IPS-18a (cell line): ENCODE measurements around the gene EN2.
"Not testable (repeated sequence)": the region's sequence is repeated elsewhere in the genome, so short reads cannot be mapped to it uniquely, and the experiment has no call there.

Source experiments
- H3K27ac ChIP-seq: one replicate; pipeline ENCODE4 v1.5.1; 2013; ENCODE audit warnings: low read length
- H3K27me3 ChIP-seq: one replicate; pipeline ENCODE4 v1.6.1; 2013; ENCODE audit warnings: mild to moderate bottlenecking, low read length; ENCODE audit not compliant: control insufficient read depth, insufficient read depth
- H3K36me3 ChIP-seq: one replicate; pipeline ENCODE4 v1.6.1; 2013; ENCODE audit warnings: low read depth, low read length; ENCODE audit not compliant: control insufficient read depth
- H3K4me1 ChIP-seq: one replicate; pipeline ENCODE4 v1.6.1; 2013; ENCODE audit warnings: low read depth, low read length; ENCODE audit not compliant: control insufficient read depth
- H3K4me3 ChIP-seq: one replicate; pipeline ENCODE4 v1.5.1; 2013; ENCODE audit warnings: low read length
- H3K9ac ChIP-seq: one replicate; pipeline ENCODE4 v1.6.1; 2013; ENCODE audit warnings: mild to moderate bottlenecking, low read length, moderate library complexity
- H3K9me3 ChIP-seq: one replicate; pipeline ENCODE4 v1.6.1; 2013; ENCODE audit warnings: low read depth, low read length; ENCODE audit not compliant: control insufficient read depth

Gene EN2

DNA sequence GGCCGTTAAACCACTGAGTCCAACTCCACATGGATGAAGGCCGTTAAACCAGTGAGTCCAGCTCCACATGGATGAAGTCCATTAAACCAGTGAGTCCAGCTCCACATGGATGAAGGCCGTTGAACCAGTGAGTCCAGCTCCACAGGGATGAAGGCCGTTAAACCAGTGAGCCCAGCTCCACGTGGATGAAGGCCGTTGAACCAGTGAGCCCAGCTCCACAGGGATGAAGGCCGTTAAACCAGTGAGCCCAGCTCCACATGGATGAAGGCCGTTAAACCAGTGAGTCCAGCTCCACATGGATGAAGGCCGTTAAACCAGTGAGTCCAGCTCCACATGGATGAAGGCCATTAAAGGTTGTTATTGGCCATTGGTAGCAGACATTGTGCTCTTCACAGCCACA, 12.3 kb upstream of the EN2 start:
- H3K4me3 ChIP-seq, H3K9me3 ChIP-seq, H3K36me3 ChIP-seq, H3K27ac ChIP-seq, H3K4me1 ChIP-seq, H3K9ac ChIP-seq: not testable (repeated sequence)
- H3K27me3 ChIP-seq, result peaks cover 97% of the 10 kb centered on the region

DNA sequence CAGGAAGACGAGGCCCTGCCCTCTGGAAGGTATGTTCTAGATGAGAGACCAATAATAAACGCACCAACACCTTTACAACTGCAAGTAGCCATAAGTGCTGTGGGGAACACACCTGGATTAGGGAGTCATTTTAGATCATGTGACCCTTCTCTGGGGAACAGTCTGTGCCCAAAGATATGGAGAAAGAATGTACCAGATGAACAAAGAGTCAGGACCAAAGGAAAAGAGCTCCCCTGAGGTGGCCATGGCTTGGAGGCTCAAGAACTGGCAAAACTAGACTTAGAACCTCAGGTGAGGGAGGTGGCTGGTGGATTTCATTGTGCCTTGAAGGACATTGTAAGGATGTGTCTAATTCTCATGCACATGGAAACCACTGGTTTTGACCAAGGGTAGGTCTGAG, 10.3 kb upstream of the EN2 start:
- Histone ChIP-seq H3K9ac (no peak overlapping the region), H3K27me3 (peaks cover 100% of the 10 kb centered on the region), H3K4me1 (no peaks in the 10 kb centered on the region), H3K27ac (no peak overlapping the region), H3K4me3 (no peak overlapping the region), H3K36me3 (no peaks in the 10 kb centered on the region), H3K9me3 (no peaks in the 10 kb centered on the region)

GRCh38 chr7:155448632-155449007, 9.3 kb upstream of the EN2 start:
- peak overlapping the region; percentile 34 for H3K4me3 ChIP-seq
- no peak overlapping the region for H3K27ac ChIP-seq
- H3K9ac ChIP-seq, result no peak overlapping the region
- peaks cover 100% of the 10 kb centered on the region for H3K27me3 ChIP-seq
- no peaks in the 10 kb centered on the region for H3K9me3 ChIP-seq
- H3K36me3 ChIP-seq, result no peaks in the 10 kb centered on the region
- no peaks in the 10 kb centered on the region for H3K4me1 ChIP-seq

- Histone ChIP-seq H3K9me3 (no peaks in the 10 kb centered on the region), H3K4me3 (peak overlapping the region; percentile 34), H3K36me3 (no peaks in the 10 kb centered on the region), H3K27ac (no peak overlapping the region), H3K27me3 (peaks cover 100% of the 10 kb centered on the region), H3K4me1 (no peaks in the 10 kb centered on the region), H3K9ac (no peak overlapping the region)
These were observed 8.7 kb upstream of the EN2 start for GRCh38 chr7:155449008-155449868.

DNA sequence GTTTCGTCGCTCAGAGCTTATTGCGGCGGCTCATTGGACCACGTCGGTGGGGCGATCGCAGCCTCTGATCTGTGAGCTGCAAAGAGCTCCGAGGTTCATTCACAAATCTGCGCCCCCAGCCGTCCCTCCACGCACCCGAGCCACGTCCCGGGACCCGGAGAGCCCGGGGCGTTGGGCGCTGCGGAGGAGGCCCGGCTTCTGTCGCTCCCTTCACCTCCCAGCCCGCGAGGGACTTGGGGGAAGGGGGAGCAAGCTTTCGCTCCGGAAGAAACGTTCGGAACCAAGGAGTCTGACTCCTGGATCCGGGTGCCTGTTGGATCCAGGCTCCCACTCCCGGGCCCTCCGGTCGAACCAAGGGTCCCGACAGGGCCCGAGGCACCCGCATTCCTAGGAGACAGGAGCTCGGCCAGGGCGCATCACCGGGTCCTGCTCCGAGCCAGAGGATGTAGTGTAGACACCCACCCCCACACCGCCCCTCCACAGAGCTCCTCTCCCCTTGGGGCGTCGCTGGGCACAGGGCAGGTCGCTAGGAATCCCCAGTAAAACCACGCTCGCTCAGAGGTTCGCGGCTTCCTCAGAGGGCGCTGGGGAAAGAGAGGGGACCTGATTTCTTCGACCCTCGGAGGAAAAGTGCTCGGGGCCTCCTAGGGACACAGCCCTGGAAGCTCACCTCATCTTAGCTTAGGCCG, 7.9 kb upstream of the EN2 start:
- H3K4me1 ChIP-seq, result no peaks in the 10 kb centered on the region
- H3K27me3 ChIP-seq, result peaks cover 100% of the 10 kb centered on the region
- H3K27ac ChIP-seq, result no peak overlapping the region
- H3K36me3 ChIP-seq, result no peaks in the 10 kb centered on the region
- H3K9me3 ChIP-seq, result no peaks in the 10 kb centered on the region
- H3K4me3 ChIP-seq, result peak overlapping the region; percentile 34
- no peak overlapping the region for H3K9ac ChIP-seq

- no peaks in the 10 kb centered on the region for H3K4me1 ChIP-seq
- peaks cover 100% of the 10 kb centered on the region for H3K27me3 ChIP-seq
- no peak overlapping the region for H3K27ac ChIP-seq
- no peaks in the 10 kb centered on the region for H3K36me3 ChIP-seq
- H3K9ac ChIP-seq, result no peak overlapping the region
- no peak overlapping the region for H3K4me3 ChIP-seq
- no peaks in the 10 kb centered on the region for H3K9me3 ChIP-seq
These were observed 7.4 kb upstream of the EN2 start for GRCh38 chr7:155450558-155450969.

- H3K36me3 ChIP-seq, result no peaks in the 10 kb centered on the region
- no peaks in the 10 kb centered on the region for H3K9me3 ChIP-seq
- peaks cover 100% of the 10 kb centered on the region for H3K27me3 ChIP-seq
- H3K27ac ChIP-seq, result no peak overlapping the region
- no peak overlapping the region for H3K9ac ChIP-seq
- H3K4me1 ChIP-seq, result no peaks in the 10 kb centered on the region
- no peak overlapping the region for H3K4me3 ChIP-seq
These were observed 6.7 kb upstream of the EN2 start for GRCh38 chr7:155450970-155451801.

- no peaks in the 10 kb centered on the region for H3K9me3 ChIP-seq
- H3K27me3 ChIP-seq, result peaks cover 100% of the 10 kb centered on the region
- no peak overlapping the region for H3K9ac ChIP-seq
- H3K4me1 ChIP-seq, result peaks cover 4% of the 10 kb centered on the region
- H3K36me3 ChIP-seq, result no peaks in the 10 kb centered on the region
- no peak overlapping the region for H3K4me3 ChIP-seq
- no peak overlapping the region for H3K27ac ChIP-seq
These were observed 6.1 kb upstream of the EN2 start for GRCh38 chr7:155451840-155452239.

- Histone ChIP-seq H3K4me1 (peaks cover 6% of the 10 kb centered on the region), H3K4me3 (no peak overlapping the region)
These were observed 5.2 kb upstream of the EN2 start for GRCh38 chr7:155452505-155453295.

GRCh38 chr7:155453296-155454182, 4.4 kb upstream of the EN2 start:
- H3K9ac ChIP-seq, result no peak overlapping the region
- no peaks in the 10 kb centered on the region for H3K9me3 ChIP-seq
- H3K36me3 ChIP-seq, result no peaks in the 10 kb centered on the region
- peaks cover 97% of the 10 kb centered on the region for H3K27me3 ChIP-seq
- peaks cover 6% of the 10 kb centered on the region for H3K4me1 ChIP-seq
- H3K27ac ChIP-seq, result no peak overlapping the region
- no peak overlapping the region for H3K4me3 ChIP-seq

More at GRCh38 chr7:155452505-155453295, 5.2 kb upstream of the EN2 start:
- no peaks in the 10 kb centered on the region for H3K36me3 ChIP-seq
- H3K9ac ChIP-seq, result no peak overlapping the region
- H3K27me3 ChIP-seq, result peaks cover 98% of the 10 kb centered on the region
- H3K27ac ChIP-seq, result no peak overlapping the region
- no peaks in the 10 kb centered on the region for H3K9me3 ChIP-seq
